Glutamatergic neuron (in vitro differentiated cells): ENCODE data around the gene GPR37L1. TPM values are rescaled to one million over a fixed set of nuclear protein-coding genes. Genes with fewer than 3 reads are reported as not detected.
"Not testable (repeated sequence)": the region's sequence is repeated elsewhere in the genome, so short reads cannot be mapped to it uniquely, and the experiment has no call there.

Source experiments
- DNase-seq: peaks from one replicate; pipeline ENCODE4 v3.0.0; 2022
- H3K27ac Mint-ChIP-seq: one replicate; pipeline ENCODE4 v1.8.0; 2020; ENCODE audit warnings: mild to moderate bottlenecking, mixed read lengths, inconsistent platforms; ENCODE audit not compliant: unreplicated experiment
- H3K27me3 Mint-ChIP-seq: one replicate; pipeline ENCODE4 v1.8.0; 2020; ENCODE audit warnings: mild to moderate bottlenecking, moderate library complexity, mixed read lengths, inconsistent platforms; ENCODE audit not compliant: unreplicated experiment
- H3K36me3 Mint-ChIP-seq: one replicate; pipeline ENCODE4 v1.8.0; 2020; ENCODE audit warnings: mild to moderate bottlenecking, mixed read lengths, inconsistent platforms; ENCODE audit not compliant: unreplicated experiment
- H3K4me1 Mint-ChIP-seq: one replicate; pipeline ENCODE4 v1.8.0; 2020; ENCODE audit warnings: mild to moderate bottlenecking, low read depth, mixed read lengths, inconsistent platforms; ENCODE audit not compliant: unreplicated experiment
- H3K4me3 Mint-ChIP-seq: one replicate; pipeline ENCODE4 v1.8.0; 2020; ENCODE audit warnings: mild to moderate bottlenecking, mixed read lengths, inconsistent platforms; ENCODE audit not compliant: unreplicated experiment
- H3K9me3 Mint-ChIP-seq: one replicate; pipeline ENCODE4 v1.8.0; 2020; ENCODE audit warnings: mild to moderate bottlenecking, moderate library complexity, mixed read lengths, inconsistent platforms; ENCODE audit not compliant: unreplicated experiment
- total RNA-seq: library from RNA; stranded (reverse); fragmentation: NEBNext Ultra II Directional; extraction: Animal tissue kit (Norgen Biotek cat#: 25700); gene quantifications from one replicate; pipeline ENCODE4 v1.2.1, GENCODE V29; 2021; ENCODE audit not compliant: unreplicated experiment
- TF ChIP-seq, protein P1 (sequence below): fragments of 200-600 bp; sonication (generic); IDR thresholded peaks from one replicate; pipeline ENCODE4 v1.5.0; 2021; ENCODE audit not compliant: partially characterized antibody, unreplicated experiment

The GPR37L1 gene
- total RNA-seq, 1 donor from 2014 or later: not detected

DNA sequence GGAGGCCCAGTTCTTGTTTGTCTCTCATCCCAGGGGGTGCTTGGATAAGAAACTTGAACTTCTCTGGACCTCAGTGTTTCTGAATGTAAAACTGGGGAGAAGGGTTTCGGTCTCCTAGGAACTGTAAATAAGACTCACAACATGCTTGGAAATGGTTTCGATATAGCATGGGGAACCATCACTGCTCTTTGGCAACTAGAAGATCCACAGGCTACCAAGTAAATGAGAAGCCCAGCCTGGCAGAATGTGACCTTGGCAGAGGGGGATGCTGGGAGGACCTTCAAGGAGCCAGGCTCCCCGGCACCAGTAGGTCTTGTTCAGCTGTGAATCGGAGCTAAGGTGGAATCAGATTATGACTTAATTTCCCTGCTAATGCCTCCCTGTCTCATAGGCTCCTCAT lies 18.1 kb downstream of the GPR37L1 start:
- peaks cover 3% of the 10 kb centered on the region for H3K4me1 Mint-ChIP-seq
- DNase-seq: no peak
- peaks cover 9% of the 10 kb centered on the region for H3K9me3 Mint-ChIP-seq
- H3K36me3 Mint-ChIP-seq: no peaks in the 10 kb centered on the region
- no peak overlapping the region for H3K27ac Mint-ChIP-seq
- no peak overlapping the region for H3K4me3 Mint-ChIP-seq
- TF ChIP-seq, protein P1, sequence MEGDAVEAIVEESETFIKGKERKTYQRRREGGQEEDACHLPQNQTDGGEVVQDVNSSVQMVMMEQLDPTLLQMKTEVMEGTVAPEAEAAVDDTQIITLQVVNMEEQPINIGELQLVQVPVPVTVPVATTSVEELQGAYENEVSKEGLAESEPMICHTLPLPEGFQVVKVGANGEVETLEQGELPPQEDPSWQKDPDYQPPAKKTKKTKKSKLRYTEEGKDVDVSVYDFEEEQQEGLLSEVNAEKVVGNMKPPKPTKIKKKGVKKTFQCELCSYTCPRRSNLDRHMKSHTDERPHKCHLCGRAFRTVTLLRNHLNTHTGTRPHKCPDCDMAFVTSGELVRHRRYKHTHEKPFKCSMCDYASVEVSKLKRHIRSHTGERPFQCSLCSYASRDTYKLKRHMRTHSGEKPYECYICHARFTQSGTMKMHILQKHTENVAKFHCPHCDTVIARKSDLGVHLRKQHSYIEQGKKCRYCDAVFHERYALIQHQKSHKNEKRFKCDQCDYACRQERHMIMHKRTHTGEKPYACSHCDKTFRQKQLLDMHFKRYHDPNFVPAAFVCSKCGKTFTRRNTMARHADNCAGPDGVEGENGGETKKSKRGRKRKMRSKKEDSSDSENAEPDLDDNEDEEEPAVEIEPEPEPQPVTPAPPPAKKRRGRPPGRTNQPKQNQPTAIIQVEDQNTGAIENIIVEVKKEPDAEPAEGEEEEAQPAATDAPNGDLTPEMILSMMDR: no peak
- peaks cover 9% of the 10 kb centered on the region for H3K27me3 Mint-ChIP-seq

DNA sequence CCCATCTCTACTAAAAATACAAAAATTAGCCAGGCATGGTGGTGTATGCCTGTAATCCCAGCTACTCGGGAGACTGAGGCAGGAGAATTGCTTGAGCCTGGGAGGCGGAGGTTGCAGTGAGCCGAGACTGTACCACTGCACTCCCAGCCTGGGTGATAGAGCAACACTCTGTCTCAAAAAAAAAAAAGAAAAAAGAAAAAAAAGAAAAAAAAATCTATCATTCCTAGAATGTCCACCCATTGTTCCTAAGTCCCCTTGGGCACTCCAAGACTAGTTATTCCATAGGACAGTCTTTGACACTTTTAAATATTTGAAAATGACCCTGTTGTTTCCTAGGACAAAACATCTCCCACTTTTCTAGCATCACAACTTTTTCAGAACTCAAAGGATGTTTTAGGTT lies 18.8 kb downstream of the GPR37L1 start:
- H3K4me3 Mint-ChIP-seq, H3K4me1 Mint-ChIP-seq, H3K27ac Mint-ChIP-seq, H3K27me3 Mint-ChIP-seq, H3K36me3 Mint-ChIP-seq, H3K9me3 Mint-ChIP-seq, DNase-seq: not testable (repeated sequence)

DNA sequence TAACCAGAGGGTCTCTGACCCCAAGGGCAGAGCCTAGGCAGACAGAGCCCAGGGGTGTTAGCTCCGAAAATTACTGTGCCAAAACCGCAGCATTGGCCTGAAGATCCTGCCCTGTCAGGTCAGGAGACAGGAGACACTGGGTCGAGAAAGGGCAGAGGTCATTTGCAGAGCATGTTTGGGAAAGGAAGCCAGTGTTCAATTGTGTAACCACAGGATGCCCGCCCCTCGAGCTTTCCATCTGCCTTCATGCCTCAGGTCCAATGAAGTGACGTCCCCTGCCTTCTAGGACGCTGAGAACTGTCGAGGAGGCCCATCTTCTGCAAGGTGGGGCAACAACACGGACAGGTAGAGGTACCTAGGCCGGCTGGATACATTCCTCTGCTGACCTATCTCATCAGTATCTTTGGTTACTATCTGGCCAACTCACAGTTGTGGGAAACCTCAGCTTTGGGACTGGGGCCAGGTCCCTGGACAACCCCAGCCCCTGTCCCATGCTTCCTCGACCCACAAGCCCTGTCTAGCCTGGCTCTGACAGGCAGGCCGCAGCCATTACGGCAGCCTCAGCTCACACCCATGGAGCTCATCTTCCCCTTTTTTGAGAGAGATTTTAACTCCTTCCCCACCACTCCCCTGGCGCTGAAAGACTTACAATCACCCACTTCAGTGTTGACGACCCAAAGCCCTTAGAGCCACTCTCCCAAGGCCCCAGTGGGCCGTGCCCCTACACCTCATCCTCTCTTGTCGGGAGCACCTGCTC lies 20.5 kb downstream of the GPR37L1 start:
- no peak for DNase-seq
- Mint-ChIP-seq H3K27ac (peak overlapping the region; percentile 81), H3K36me3 (no peaks in the 10 kb centered on the region), H3K9me3 (peaks cover 9% of the 10 kb centered on the region), H3K27me3 (peaks cover 10% of the 10 kb centered on the region), H3K4me3 (peak overlapping the region; percentile 97), H3K4me1 (peaks cover 3% of the 10 kb centered on the region)
- TF ChIP-seq, protein P1: no peak

DNA sequence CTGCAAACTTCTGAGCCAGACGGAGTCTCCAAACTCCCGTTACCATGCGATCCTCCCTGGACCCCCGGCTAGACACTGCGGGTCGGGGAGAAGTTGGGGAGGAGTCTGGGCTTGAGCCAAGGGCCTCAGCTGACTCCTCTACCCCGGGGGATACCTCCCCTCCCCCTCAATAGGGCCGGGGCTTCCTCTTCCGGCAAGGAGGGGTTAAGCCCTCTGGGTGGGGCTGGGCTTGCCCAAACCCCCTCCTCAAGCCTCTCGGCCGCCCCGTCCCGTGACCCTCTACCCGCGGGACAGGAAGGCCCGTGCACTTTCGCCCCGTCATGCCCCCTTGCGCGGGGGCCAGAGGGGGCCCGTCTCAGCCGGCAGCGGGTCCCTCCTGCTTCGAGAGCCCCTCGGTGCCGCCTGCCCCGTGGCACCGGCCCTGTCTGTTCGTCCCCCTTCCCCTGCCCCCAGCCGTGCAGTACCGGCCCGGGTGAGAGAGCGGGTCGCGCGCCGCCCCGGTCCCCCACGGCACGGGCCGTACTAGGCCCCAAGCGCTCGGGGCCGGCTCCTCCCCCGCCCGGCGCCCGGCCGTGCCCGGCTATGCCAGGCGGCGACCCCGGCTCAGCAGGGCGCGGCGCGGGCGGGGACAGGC lies 21.2 kb downstream of the GPR37L1 start:
- Mint-ChIP-seq H3K27me3 (peaks cover 8% of the 10 kb centered on the region), H3K9me3 (peaks cover 9% of the 10 kb centered on the region), H3K27ac (peak overlapping the region; percentile 81), H3K4me1 (peaks cover 3% of the 10 kb centered on the region), H3K36me3 (no peaks in the 10 kb centered on the region), H3K4me3 (peak overlapping the region; percentile 97)
- TF ChIP-seq, protein P1: no peak
- DNase-seq: peak; percentile 59

DNA sequence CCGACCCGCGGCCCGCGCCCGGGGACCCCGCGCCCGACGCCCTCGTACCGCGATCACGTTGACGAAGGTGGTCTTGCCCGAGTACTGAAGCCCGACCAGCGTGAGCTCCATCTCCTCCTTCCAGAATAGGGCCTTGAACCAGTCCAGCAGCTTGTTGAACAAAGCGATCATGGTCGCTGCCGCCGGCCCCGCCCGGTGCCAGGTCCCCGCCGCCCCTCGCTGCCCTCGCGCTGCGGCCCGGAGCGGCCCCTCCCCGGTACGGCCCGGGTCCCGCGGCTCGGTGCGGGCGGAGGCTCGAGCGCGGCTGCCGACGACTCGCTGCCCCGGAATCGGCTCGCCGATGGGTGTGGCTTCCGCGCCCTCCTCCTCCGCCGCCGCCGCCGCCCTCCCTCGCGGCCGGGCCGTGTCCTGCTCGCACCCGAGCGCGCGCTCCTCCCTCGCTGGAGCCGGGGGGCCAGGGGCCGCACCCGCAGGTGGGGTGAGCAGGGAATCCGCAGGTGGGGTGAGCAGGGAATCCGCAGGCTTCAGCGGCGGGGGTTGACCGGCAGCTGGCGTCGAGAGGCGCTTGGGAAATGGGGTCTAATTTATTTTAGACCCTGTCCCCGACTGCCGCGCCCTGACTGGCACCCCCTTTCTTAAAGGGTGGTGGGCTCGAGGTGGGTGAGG lies 21.8 kb downstream of the GPR37L1 start, which contains the start of gene ARL8A:
TSS of gene ARL8A (minus strand) at position 336 of the 666 bp plus-strand sequence. CDS start at position 171, 165 bp downstream.
- TF ChIP-seq, protein P1: no peak
- peak within 1 kb of the TSS; percentile 97 for H3K4me3 Mint-ChIP-seq

More for the DNA sequence above, 21.8 kb downstream of the GPR37L1 start, which contains the start of gene ARL8A:
- peaks cover 3% of the 10 kb centered on the region for H3K4me1 Mint-ChIP-seq
- H3K9me3 Mint-ChIP-seq: peaks cover 9% of the 10 kb centered on the region
- H3K27ac Mint-ChIP-seq: peak within 1 kb of the TSS; percentile 81
- peaks cover 8% of the 10 kb centered on the region for H3K27me3 Mint-ChIP-seq
- no peaks in the 10 kb centered on the region for H3K36me3 Mint-ChIP-seq
- peak; percentile 76 for DNase-seq
